ENCODE data around the gene MRGPRD. TPM values are rescaled to one million over a fixed set of nuclear protein-coding genes. Genes with fewer than 3 reads are reported as not detected.

MRGPRD gene
- total and polyA plus RNA-seq, 2 of the 13 experiments (the other 11 are each of a cell fraction or from before 2014, with no cell fraction given): not detected

DNA sequence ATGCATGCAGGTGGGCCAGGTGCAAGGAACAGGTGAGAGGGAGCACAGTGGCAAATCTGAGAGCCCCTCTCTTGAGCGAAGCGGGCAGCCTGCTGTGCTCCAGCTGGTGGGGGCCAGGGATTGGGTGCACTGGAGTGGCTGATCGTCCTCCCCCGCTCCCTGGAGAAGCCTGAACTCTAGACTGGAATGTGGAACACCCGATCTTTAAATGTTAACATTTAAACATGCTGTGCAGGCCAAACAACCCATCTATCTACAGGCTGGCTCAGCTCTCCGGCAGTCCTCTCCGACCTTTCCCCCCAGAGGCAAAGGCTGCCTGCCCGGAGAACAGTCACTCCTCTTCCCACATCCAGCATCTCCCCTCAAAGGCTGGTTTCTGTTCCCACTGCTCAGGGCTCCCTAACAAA, 27.2 kb upstream of the MRGPRD start (continued):
- TF ChIP-seq MYC (CRISPR knock-in tag; IDR thresholded peaks at IDR 0.05; ENCODE audit: borderline replicate concordance) (no peak), ZNF263 (CRISPR knock-in tag; IDR thresholded peaks at IDR 0.05) (peak; percentile 99), KAT8 (CRISPR knock-in tag; IDR thresholded peaks at IDR 0.05) (no peak), RARA (CRISPR knock-in tag; IDR thresholded peaks at IDR 0.05) (0 out of 2 replicates have a peak, but pooled peaks have one; percentile 11), ZBTB3 (CRISPR knock-in tag; IDR thresholded peaks at IDR 0.05; ENCODE audit: borderline replicate concordance, low read depth) (no peak), GABPA (IDR thresholded peaks at IDR 0.05; ENCODE audit: low read depth, low read length) (no peak), GABPA (CRISPR knock-in tag; IDR thresholded peaks at IDR 0.05; ENCODE audit: low read depth) (0 out of 2 replicates have a peak, but pooled peaks have one; percentile 10), ZNF772 (CRISPR knock-in tag; IDR thresholded peaks at IDR 0.05) (peak; percentile 45; the same call in 1 of the 2 replicates), ZMAT3 (CRISPR knock-in tag; conservative IDR thresholded peaks at IDR 0.05) (no peak), SSRP1 (CRISPR knock-in tag; IDR thresholded peaks at IDR 0.05) (no peak), ZNF292 (CRISPR knock-in tag; IDR thresholded peaks at IDR 0.05; ENCODE audit: borderline replicate concordance, low read depth) (peak; percentile 42; the same call in 1 of the 2 replicates), ZNF282 (IDR thresholded peaks at IDR 0.05; ENCODE audit: partially characterized antibody) (no peak), PHF21A (CRISPR knock-in tag; IDR thresholded peaks at IDR 0.05) (peak; percentile 77), NFE2 (CRISPR knock-in tag; IDR thresholded peaks at IDR 0.05) (no peak), CCDC6 (CRISPR knock-in tag; IDR thresholded peaks at IDR 0.05) (no peak), GTF2F1 (IDR thresholded peaks at IDR 0.05; ENCODE audit: low read length) (no peak), SMC3 (IDR thresholded peaks at IDR 0.05; ENCODE audit: low read length) (no peak), ZNF326 (CRISPR knock-in tag; IDR thresholded peaks at IDR 0.05; ENCODE audit: borderline replicate concordance) (no peak), RFXAP (CRISPR knock-in tag; IDR thresholded peaks at IDR 0.05; ENCODE audit: borderline replicate concordance) (no peak), WIZ (CRISPR knock-in tag; IDR thresholded peaks at IDR 0.05) (0 out of 2 replicates have a peak, but pooled peaks have one; percentile 27), AKAP8 (CRISPR knock-in tag; IDR thresholded peaks at IDR 0.05) (no peak)
- TF ChIP-seq, protein P1, sequence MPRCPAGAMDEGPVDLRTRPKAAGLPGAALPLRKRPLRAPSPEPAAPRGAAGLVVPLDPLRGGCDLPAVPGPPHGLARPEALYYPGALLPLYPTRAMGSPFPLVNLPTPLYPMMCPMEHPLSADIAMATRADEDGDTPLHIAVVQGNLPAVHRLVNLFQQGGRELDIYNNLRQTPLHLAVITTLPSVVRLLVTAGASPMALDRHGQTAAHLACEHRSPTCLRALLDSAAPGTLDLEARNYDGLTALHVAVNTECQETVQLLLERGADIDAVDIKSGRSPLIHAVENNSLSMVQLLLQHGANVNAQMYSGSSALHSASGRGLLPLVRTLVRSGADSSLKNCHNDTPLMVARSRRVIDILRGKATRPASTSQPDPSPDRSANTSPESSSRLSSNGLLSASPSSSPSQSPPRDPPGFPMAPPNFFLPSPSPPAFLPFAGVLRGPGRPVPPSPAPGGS (CRISPR knock-in tag; IDR thresholded peaks at IDR 0.05): no peak
- TF ChIP-seq, protein P2, sequence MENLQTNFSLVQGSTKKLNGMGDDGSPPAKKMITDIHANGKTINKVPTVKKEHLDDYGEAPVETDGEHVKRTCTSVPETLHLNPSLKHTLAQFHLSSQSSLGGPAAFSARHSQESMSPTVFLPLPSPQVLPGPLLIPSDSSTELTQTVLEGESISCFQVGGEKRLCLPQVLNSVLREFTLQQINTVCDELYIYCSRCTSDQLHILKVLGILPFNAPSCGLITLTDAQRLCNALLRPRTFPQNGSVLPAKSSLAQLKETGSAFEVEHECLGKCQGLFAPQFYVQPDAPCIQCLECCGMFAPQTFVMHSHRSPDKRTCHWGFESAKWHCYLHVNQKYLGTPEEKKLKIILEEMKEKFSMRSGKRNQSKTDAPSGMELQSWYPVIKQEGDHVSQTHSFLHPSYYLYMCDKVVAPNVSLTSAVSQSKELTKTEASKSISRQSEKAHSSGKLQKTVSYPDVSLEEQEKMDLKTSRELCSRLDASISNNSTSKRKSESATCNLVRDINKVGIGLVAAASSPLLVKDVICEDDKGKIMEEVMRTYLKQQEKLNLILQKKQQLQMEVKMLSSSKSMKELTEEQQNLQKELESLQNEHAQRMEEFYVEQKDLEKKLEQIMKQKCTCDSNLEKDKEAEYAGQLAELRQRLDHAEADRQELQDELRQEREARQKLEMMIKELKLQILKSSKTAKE (CRISPR knock-in tag; IDR thresholded peaks at IDR 0.05; ENCODE audit: borderline replicate concordance): no peak
- TF ChIP-seq, protein P3, sequence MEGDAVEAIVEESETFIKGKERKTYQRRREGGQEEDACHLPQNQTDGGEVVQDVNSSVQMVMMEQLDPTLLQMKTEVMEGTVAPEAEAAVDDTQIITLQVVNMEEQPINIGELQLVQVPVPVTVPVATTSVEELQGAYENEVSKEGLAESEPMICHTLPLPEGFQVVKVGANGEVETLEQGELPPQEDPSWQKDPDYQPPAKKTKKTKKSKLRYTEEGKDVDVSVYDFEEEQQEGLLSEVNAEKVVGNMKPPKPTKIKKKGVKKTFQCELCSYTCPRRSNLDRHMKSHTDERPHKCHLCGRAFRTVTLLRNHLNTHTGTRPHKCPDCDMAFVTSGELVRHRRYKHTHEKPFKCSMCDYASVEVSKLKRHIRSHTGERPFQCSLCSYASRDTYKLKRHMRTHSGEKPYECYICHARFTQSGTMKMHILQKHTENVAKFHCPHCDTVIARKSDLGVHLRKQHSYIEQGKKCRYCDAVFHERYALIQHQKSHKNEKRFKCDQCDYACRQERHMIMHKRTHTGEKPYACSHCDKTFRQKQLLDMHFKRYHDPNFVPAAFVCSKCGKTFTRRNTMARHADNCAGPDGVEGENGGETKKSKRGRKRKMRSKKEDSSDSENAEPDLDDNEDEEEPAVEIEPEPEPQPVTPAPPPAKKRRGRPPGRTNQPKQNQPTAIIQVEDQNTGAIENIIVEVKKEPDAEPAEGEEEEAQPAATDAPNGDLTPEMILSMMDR (CRISPR knock-in tag; IDR thresholded peaks at IDR 0.05): peak; percentile 18; the same call in 1 of the 2 replicates
- TF ChIP-seq, protein P4, sequence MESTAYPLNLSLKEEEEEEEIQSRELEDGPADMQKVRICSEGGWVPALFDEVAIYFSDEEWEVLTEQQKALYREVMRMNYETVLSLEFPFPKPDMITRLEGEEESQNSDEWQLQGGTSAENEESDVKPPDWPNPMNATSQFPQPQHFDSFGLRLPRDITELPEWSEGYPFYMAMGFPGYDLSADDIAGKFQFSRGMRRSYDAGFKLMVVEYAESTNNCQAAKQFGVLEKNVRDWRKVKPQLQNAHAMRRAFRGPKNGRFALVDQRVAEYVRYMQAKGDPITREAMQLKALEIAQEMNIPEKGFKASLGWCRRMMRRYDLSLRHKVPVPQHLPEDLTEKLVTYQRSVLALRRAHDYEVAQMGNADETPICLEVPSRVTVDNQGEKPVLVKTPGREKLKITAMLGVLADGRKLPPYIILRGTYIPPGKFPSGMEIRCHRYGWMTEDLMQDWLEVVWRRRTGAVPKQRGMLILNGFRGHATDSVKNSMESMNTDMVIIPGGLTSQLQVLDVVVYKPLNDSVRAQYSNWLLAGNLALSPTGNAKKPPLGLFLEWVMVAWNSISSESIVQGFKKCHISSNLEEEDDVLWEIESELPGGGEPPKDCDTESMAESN (CRISPR knock-in tag; conservative IDR thresholded peaks at IDR 0.05): no peak

All from HepG2 (cell line).